Stimulated activated CD8-positive, alpha-beta memory T cell treated with anti-CD3 and anti-CD28 coated beads, Interleukin-12 subunit alpha, Interleukin-12 subunit beta, amount 100 ng/mL, for 4 hours (primary cell): ENCODE data around the gene TELO2.
"Not testable (repeated sequence)": the region's sequence is repeated elsewhere in the genome, so short reads cannot be mapped to it uniquely, and the experiment has no call there.

ENCODE experiments used
- DNase-seq: peaks from one replicate; pipeline ENCODE4 v3.0.0-alpha.2; 2020; ENCODE audit warnings: low read depth

The TELO2 gene

DNA sequence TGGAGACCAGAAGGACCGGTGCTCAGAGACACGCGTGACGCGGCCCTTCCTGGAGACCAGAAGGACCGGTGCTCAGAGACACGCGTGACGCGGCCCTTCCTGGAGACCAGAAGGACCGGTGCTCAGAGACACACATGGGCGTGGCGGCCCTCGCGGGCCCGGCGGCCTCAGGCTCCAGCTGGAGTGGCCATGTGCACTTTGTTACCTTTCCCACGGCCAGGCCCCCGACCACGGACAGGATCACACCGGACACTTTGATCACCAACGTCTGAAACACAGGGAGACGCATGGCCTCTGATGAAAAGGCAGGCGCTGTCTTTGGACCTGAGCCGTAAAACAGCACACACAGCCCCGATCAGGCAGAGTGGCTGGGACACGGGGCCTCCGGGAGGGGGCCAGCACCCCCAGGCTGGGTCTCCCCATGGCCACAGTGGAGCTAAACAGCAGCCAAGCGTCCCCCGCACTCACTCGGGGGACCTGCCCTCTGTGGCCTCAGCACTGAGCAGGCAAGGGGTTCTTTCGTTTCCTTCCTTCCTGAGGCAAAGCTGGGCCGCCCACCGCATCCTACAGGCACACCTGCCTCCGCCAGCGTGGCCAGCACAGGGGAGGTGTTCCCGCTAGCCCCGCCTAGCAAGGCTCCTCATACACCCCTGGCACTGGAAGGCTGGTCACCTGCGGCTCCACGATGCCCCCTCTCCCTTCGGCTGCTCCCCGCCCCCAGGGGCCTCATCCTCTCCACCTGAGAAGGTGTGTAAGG lies 35.5 kb upstream of the TELO2 start:
- DNase-seq: no peak

DNA sequence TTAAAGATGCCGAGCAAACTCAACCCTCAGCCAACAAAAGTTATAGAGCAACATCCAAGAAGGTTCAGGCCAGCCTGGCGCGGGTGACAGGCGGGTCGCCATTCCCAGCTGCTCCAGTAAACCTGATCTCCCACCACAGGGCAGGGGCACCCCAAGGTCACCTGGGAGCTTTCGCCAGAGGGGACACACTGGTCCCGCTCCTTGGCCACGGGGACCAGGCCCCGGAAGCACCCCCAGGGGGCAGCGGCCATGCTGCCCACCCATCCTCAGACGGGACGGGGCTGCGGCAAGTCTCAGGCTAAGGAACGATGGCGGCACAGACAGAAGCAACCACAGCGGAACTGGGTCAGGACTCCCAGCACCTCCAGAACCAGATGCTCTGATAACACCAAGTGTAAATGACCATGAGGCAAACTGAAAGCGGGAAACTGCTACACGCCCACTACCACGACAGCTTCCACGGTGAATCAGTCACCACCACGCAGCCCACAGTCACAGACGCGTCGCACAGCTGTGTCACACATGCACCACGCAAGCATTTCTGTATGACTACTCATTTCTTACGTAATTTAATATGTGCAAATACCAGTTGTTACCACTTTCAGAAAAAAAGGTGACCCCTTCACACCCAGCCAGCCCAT lies 34.7 kb upstream of the TELO2 start:
- DNase-seq: no peak

DNA sequence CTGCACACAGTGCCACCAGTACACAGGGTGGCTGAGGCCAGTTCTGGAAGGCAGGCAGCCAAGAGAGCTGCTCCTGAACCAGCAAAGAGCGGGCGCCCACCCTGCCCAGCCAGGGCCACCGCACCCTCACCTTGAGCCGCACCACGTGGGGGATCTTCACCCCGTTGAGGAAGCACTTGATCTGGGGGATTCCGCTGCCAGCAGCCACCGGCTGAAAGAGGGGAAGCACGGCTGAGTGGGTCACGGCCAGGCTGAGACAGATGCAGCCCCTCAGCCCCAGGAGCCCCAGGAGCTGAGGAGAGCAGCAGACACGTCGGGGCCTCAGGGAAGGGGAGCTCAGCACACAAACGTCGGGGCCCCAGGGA lies 34.2 kb upstream of the TELO2 start:
- no peak for DNase-seq

DNA sequence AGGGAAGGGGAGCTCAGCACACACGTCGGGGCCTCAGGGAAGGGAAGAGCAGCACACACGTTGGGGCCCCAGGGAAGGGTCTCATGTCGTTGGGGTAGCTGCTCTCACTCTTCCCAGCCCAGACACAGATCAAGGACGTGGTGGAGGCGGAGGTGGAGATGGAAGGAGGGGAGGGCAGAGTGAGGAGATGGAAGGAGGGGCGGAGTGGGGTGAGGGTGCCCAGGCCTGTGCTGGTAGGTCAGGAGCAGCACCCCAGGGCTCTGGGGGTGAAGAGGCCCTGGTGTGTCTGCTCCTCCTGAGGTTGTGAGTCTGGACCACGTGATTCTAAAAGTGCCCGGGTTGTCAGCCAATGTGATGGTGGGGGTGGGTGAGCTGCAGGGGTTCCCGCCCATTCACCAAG lies 33.2 kb upstream of the TELO2 start:
- no peak for DNase-seq

DNA sequence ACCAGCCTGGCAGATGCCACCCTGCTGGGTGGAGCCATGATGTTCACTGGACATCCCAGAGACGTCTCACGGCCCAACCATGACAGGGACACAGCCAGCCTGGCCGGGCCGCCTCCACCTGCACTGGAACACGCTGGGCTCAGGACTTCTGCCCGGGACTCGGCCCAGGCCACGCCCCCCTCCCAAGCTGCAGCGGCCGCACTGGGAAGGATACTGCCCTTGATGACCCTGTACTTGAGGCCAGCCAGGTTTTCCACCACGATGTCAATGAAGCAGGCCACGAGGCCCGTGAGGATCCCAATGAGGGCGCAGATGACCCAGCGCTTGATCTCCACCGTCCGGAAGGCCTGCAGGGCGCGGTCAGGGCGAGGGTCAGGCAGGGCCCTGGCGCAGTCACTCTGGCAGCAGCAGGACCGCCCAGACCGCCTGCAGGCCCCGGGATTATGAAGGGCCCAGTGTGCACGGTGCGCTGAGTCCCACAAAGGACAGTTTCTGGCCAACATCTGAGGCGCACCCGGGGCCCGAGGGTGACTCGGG lies 32.5 kb upstream of the TELO2 start:
- DNase-seq: no peak

DNA sequence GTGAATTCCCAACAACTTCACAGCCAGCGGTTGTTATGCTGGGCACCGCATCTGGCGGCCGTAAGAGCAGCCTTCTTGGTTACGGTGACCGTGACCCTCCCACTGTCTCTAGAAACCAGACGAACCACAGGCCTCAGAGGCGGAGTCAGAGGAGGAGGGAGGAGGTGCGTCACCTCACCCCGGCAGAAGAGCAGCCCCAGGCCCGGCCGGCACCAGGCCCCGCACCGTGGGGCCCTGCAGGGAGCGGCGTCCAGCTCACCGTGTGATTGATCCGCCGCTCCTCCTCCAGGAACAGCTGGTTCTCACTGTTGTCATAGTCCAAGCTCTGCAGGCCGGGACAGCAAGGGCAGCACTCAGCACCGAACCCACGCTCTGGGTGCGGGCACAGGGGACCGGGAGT lies 32.0 kb upstream of the TELO2 start:
- no peak for DNase-seq

DNA sequence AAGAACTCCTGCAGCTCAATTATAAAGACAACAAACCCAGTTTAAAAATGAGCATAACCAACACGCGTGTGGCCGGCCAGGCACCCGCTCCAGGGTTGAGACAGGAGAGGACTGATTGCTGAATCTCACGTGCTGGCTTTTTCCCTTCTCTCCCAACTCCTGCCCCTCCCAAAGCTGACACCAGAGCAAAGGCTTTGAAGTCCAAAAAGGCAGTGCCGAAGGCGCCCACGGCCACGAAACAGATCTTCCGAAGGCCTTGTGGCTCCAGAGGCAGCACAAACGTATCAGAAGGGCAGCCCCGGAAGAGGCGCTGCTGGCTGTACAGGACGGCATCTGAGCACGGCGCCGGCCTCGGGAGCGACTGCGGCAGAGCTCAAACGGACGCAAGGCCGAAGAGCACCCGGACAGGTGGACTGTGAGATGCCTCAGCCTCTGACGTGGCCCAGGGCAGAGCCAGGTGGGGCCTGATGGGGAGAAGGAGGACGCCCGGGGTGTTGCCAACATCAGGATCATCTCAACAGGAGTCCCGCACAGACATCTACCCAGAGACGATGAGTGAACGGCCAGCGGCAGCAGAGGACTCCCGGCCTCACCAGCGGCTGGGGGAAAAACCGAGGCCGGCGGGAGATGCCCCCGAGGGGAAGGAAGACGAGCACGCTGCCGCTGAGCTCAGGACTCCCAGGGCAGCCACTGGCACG lies 28.8 kb upstream of the TELO2 start:
- DNase-seq: no peak

DNA sequence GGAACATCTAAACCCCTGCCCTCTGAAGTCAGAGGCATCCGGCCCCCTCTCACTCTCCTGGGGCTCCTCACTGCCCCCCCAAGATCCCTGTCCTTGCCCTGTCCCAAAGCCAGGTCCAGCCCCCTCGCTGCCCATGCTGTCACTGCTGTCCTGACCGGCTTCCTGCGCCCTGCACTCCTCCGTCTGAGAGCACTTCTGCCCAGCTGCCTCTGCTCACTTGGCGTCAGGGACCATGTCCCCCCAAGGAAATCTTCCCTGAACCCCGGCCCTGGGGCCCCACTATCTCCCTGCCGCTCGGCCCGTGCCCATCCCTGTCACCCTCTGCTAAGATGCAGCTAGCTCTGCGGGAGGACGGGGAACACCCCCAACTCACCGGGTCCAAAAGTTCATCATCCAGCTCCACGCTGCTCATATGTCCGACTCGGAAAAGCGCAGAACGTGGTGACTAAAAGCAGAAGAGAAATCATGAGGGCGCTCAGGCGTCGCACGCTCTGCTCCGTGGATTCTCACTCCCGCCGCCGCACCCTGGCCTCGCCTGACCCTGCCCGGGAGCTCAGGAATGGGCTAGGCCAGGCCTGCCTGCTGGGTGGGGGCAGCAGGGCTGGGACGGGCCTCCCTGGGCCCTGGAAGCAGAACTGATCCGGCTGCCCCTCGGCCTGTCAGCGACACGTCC lies 28.1 kb upstream of the TELO2 start:
- no peak for DNase-seq

DNA sequence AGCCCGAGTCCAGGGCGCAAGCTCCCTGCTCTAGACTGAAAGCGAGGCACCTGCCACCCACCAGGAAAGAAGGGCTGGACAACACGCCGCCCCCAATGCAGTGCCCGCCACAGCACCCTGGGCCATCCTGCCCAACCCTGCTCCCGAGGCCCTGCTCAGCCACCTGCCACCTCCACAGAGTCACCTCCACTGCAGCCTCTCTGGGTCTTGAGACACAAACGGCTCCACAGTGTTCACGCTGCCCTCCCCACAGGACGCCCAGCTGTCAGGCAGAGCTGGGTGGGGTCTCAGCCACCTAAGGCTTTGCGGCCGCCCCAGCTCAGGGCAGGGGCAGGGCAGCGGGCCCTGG lies 27.6 kb upstream of the TELO2 start:
- DNase-seq: no peak

DNA sequence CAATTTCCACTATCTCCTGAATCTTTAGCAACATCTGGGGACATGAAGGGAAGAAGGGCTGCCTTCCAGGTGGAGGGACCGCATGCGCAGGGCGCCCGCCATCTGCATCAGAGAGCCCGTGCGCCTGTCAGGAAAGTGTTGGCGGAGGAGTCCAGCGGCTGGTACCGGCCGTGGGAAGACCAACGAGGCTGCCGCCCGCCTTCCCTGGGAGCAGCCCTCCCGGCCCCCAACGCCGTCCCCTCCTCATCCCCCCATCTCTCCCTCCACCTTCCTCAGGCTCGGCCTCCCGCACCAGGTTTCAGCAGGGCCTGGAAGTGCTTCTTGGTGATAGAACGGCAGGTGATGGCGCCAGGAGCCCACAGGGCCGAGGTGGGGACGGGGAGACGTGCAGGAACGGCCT lies 27.1 kb upstream of the TELO2 start:
- DNase-seq: no peak

DNA sequence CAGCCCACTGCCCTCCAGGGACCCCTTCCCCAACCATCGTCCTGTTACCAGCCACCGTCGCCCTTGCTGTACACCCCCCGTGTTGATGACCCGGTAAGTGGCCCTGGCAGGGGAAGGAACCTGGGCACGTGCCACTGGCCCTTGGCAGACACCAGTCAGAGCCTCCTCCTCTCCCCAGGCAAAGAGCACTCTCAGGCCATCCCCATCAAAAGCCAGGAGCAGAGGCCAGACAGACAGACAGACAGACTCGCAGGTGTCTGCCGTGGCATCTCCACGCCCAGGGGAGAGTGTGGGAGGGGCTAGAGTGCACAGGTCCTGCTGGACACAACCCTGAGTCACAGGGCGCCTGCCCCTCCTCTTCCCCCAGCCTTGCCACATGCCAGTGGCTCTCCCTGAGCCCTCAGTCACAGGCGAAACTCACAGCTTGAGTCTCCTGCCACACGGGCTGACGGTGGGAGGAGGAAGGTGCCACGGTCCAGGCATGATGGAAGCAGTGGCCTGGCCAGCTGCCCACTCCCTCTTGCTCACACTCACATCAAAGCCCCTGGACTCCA lies 26.1 kb upstream of the TELO2 start:
- no peak for DNase-seq

DNA sequence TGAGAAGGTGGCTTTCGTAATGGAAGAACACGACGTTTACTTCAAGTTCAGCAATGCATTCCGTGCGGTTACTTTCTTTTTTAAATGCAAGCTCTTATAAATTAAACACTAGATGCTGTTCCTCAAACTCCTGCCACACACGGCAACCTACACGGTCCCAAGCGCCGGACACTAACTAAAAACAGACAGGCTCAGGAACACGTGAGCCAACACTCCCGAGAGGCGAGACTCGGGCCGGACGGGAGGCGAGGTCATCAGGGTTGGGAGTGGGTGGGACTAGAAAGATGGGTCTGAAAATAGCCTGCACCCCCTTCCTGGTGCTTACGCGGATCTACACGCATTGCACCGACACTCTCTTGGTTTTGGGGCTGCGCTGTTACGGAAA lies 24.7 kb upstream of the TELO2 start:
- no peak for DNase-seq

DNA sequence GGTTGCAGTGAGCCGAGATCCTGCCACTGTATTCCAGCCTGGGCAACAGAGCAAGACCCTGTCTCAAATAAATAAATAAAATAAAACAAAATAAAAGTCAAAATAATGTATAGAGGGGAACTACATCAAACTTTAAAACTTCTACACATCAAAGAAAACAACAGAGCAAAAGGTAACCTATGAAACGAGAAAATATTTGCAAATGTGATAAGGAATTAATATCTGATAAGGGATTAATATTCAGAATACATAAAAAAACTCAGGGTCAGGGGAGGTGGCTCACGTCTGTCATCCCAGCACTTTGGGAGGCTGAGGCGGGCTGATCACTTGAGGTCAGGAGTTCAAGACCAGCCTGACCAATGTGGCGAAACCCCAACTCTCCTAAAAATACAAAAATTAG lies 24.0 kb upstream of the TELO2 start:
- DNase-seq: not testable (repeated sequence)

DNA sequence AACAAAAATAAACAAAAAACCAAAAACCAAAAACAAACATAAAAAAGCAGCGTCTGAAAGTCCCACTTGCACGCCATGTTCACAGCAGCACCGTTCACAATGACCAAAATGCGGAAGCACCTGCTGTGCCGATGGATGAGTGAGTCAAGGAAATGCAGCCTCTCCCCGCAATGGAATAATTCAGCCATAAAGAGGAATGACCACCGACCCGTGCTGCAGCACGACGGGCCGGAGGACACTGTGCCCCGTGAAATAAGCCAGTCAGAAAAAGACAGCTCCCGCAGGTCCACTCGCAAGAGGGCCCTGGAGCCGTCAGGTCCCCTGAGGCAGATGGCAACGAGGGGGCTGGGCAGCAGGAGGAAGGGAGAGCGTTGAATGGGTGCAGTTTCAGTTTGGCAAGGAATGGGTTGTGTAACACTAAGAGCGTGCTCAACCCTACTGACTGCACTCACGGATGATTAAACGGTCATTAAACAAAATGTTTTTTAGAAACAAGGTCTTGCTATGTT lies 23.4 kb upstream of the TELO2 start:
- DNase-seq: no peak

DNA sequence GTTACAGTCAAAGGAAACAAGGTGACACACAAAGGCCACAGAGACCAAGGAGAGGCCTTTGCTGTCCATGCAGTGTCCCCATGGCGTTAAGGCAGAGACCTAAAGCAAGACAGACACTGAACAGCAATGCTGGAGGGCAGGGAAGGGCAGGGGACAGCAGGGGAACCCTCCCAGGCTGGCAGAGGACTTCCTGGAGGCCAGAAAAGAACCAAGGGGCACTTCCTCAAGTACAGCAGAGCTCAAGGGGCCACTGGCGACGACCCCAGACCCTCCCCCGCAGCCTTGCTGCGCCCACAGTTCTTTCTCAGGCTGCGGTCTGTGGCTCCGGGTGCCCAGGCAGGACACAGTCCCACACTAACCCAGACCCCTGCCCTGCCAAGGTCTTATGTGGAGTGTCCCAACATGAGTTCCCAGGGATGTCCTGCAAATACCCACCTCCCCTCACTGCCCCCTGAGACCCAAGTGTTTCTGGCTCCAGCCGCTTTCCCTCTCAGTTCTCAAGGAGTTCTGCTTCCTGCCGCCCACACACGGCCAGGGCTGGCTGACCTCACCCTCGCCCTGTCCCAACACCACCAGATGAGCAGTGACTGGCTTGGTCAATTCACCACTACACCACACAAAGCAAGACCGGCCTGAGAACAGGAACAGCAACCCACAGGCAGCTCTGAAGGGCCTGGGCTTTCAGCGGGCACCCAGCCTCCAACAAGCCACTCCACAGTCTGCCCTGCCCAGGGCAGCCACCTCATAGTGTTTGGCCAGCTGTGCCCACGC lies 22.5 kb upstream of the TELO2 start:
- no peak for DNase-seq

DNA sequence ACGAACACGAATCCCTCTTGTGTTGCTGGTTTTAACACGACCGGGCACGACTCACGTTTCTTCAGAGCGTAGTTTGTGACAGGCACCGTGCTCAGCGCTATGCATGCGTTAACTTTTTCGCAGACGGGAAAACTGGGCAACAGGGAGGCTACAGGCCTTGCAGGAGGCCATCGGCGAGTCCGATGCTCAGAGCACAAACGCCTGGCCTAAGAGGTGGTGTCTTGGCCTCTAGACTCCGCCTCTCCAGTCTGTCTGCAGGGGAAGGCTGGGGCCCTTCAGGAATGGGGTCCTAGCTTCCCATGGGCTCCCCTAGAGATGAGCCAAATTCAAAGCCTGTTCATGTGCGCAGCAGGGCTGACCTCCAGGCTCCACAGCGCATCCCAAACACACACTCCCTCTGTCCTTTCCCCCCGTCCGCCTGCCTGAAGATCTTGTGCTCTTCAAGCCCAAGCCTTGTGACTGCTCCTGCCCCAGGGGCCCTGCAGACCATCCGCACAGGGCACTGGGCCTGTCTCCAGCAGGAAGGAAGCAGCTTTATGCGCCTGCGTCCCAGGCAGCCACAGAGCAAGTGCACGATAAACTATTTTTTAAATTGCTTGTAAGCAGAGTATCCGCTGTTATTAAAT lies 21.5 kb upstream of the TELO2 start:
- DNase-seq: no peak

DNA sequence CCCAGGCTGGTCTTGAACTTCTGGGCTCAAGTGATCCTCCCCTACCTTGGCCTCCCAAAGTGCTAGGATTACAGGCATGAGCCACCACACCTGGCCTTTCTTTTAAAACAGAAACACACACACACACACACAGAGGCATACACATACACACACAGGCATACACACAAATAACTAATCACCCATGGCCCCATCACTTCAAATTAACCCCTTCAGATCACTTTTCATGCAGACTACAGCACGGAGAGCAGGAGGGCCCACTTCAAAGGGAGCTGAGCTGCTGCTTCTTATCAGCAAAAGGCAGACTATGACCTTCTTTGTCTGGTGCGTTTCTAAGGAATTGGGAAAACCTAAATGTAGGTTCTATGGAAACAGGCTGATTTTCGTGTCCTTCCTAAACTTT lies 20.2 kb upstream of the TELO2 start:
- DNase-seq: no peak

DNA sequence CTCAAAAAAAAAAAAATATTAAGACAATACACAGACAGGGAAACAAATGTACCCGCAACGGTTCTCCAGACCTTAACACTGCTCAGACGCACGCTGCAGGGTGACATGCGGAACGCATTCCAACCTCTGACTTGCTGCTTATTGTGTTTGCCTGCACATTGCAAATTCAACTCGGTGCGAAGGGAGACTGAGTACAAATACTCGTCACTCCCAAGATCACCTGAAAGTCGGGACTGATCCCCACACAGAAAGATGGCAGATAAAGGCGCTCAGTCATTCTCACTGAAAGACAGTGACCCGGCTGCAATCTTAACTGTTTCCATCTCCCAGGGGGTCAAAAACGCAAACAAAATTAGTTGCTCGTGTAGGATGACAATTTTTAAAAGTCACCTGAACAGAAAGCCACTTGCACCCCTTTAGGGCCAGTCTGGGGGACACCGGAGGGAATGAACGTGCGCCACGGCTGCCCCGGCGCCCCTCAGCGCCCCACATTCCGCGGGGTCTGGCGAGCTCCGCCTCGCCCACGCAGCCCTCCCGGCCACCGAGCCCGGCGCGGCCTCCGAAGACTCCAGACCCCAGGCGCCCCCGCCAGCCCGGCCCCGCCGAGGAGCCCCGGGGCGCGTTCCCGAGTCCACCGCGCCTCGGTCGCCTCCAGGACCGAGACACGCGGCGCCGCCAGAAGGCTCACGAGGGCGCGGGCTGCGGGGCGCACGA lies 18.9 kb upstream of the TELO2 start:
- DNase-seq: no peak

DNA sequence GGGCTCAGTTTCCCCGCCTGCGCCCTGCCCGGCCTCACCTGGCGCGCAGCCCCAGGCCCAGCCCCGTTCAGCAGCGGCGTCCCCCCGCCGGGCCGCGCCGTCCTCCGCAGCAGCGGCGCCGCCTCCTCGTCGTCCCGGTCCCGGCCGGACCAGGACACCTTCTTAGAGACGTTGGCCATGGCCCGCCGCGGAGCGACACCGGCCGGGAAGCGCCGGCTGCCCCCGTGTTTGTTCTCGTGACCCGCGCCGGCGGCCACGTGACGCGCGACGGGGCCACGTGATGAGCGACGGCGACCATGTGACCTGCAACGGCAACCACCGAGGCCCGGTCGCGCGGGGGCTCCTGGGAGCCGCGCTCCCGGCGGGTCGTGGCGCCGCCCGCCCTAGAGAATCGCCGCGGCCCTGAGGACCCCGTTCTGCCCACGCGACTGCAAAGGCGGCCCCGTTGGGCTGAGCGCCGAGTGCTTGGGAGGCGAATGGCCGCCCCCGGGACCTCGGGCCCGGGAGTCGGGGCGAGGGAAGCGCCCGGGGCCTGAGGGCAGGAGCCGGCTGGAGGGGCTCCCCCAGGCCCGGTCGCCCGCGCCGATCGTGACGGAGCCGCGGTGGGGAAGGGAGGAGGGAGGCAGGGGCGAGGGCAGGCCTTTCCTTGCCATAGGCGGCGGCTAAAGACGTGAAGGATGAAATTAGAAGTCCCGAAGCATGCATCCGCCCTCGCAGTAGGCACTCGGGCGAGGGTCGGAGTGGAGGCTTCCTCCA lies 18.2 kb upstream of the TELO2 start, which contains the start of gene CLCN7:
Gene CLCN7, minus strand, starts transcription at position 233 of the 756 bp plus-strand sequence. Its CDS starts 54 bp downstream, at position 179.
- DNase-seq: peak; percentile 80
